H9 (cell line): ENCODE measurements around the gene DOCK10. TPM values are rescaled to one million over a fixed set of nuclear protein-coding genes. Genes with fewer than 3 reads are reported as not detected.

ENCODE experiments used
- DNase-seq: peaks from one replicate; pipeline ENCODE4 v3.0.0-alpha.2; 2017
- H2AFZ ChIP-seq: one replicate; pipeline ENCODE4 v1.6.1; 2013; ENCODE audit warnings: mild to moderate bottlenecking, low read length, control low read depth, moderate library complexity
- H2AK5ac ChIP-seq: 2 replicates; pipeline ENCODE4 v1.6.1; 2013; ENCODE audit warnings: low read length, control low read depth, mixed read lengths; ENCODE audit not compliant: insufficient read length
- H2BK120ac ChIP-seq: one replicate; pipeline ENCODE4 v1.6.1; 2013; ENCODE audit warnings: low read depth, mild to moderate bottlenecking, low read length, control low read depth, inconsistent platforms; ENCODE audit not compliant: poor library complexity, severe bottlenecking
- H2BK12ac ChIP-seq: 2 replicates; pipeline ENCODE4 v1.6.1; 2013; ENCODE audit warnings: low read length, control low read depth, mixed read lengths, low read depth; ENCODE audit not compliant: insufficient read length
- H2BK15ac ChIP-seq: 2 replicates; pipeline ENCODE4 v1.6.1; 2013; ENCODE audit warnings: low read depth, low read length, control low read depth
- H2BK20ac ChIP-seq: one replicate; pipeline ENCODE4 v1.6.1; 2013; ENCODE audit warnings: low read depth, mild to moderate bottlenecking, low read length, control low read depth, inconsistent platforms; ENCODE audit not compliant: poor library complexity, severe bottlenecking
- H2BK5ac ChIP-seq: 2 replicates; pipeline ENCODE4 v1.6.1; 2013; ENCODE audit warnings: low read length, control low read depth, mixed read lengths; ENCODE audit not compliant: insufficient read length
- H3K14ac ChIP-seq: 2 replicates; pipeline ENCODE4 v1.6.1; 2013; ENCODE audit warnings: low read length, control low read depth; ENCODE audit not compliant: insufficient read depth
- H3K18ac ChIP-seq: 2 replicates; pipeline ENCODE4 v1.6.1; 2013; ENCODE audit warnings: low read depth, mild to moderate bottlenecking, mixed read lengths, low read length, control low read depth; ENCODE audit not compliant: insufficient read length
- H3K23ac ChIP-seq: 2 replicates; pipeline ENCODE4 v1.6.1; 2013; ENCODE audit warnings: low read length, control low read depth, mixed read lengths, low read depth; ENCODE audit not compliant: insufficient read length
- H3K23me2 ChIP-seq: 2 replicates; pipeline ENCODE4 v1.6.1; 2013; ENCODE audit warnings: low read depth, mild to moderate bottlenecking, mixed read lengths, low read length, control low read depth; ENCODE audit not compliant: insufficient read length, poor library complexity, severe bottlenecking
- H3K27ac ChIP-seq: 2 replicates; pipeline ENCODE4 v1.5.1; 2013; ENCODE audit warnings: low read length, control low read depth, mixed read lengths, low read depth; ENCODE audit not compliant: insufficient read length
- H3K27me3 ChIP-seq: 2 replicates; pipeline ENCODE4 v1.6.1; 2013; ENCODE audit warnings: low read length, control low read depth, inconsistent platforms; ENCODE audit not compliant: insufficient read depth
- H3K4ac ChIP-seq: 2 replicates; pipeline ENCODE4 v1.6.1; 2013; ENCODE audit warnings: low read depth, mild to moderate bottlenecking, control low read depth, inconsistent platforms, low read length, moderate library complexity
- H3K4me1 ChIP-seq: 2 replicates; pipeline ENCODE4 v1.6.1; 2013; ENCODE audit warnings: low read length, control low read depth, inconsistent platforms; ENCODE audit not compliant: insufficient read depth
- H3K4me2 ChIP-seq: 2 replicates; pipeline ENCODE4 v1.6.1; 2013; ENCODE audit warnings: low read length, control low read depth, mixed read lengths; ENCODE audit not compliant: insufficient read length, insufficient read depth
- H3K56ac ChIP-seq: 2 replicates; pipeline ENCODE4 v1.6.1; 2013; ENCODE audit warnings: low read depth, mild to moderate bottlenecking, mixed read lengths, low read length, control low read depth; ENCODE audit not compliant: insufficient read length
- H3K79me1 ChIP-seq: 2 replicates; pipeline ENCODE4 v1.6.1; 2013; ENCODE audit warnings: low read depth, mild to moderate bottlenecking, moderate library complexity, low read length, control low read depth, inconsistent platforms; ENCODE audit not compliant: insufficient read depth, poor library complexity, severe bottlenecking
- H3K79me2 ChIP-seq: 2 replicates; pipeline ENCODE4 v1.6.1; 2013; ENCODE audit warnings: low read length, control low read depth, inconsistent platforms; ENCODE audit not compliant: insufficient read depth
- H3K9ac ChIP-seq: 2 replicates; pipeline ENCODE4 v1.6.1; 2013; ENCODE audit warnings: low read length, control low read depth, mixed read lengths; ENCODE audit not compliant: insufficient read length; ENCODE audit errors: extremely low read depth
- H3K9me3 ChIP-seq: one replicate; pipeline ENCODE4 v1.6.1; 2013; ENCODE audit warnings: low read depth, low read length, inconsistent platforms; ENCODE audit not compliant: control insufficient read depth
- H3T11ph ChIP-seq: one replicate; pipeline ENCODE4 v1.6.1; 2013; ENCODE audit warnings: mild to moderate bottlenecking, low read length, control low read depth, inconsistent platforms
- H4K20me1 ChIP-seq: one replicate; pipeline ENCODE4 v1.6.1; 2013; ENCODE audit not compliant: control insufficient read depth, insufficient read length, insufficient read depth
- H4K5ac ChIP-seq: 2 replicates; pipeline ENCODE4 v1.6.1; 2013; ENCODE audit warnings: low read depth, mild to moderate bottlenecking, mixed read lengths, low read length, control low read depth; ENCODE audit not compliant: insufficient read length
- H4K8ac ChIP-seq: replicated peaks from 2 replicates; pipeline ENCODE4 v1.6.1; 2013; ENCODE audit warnings: low read length, control low read depth, mixed read lengths, low read depth; ENCODE audit not compliant: insufficient read length
- H4K91ac ChIP-seq: 2 replicates; pipeline ENCODE4 v1.6.1; 2013; ENCODE audit warnings: low read depth, mild to moderate bottlenecking, moderate library complexity, mixed read lengths, low read length, control low read depth; ENCODE audit not compliant: insufficient read length
- H3K27ac Mint-ChIP-seq, 3 experiments: 2 replicates in 2 of 3; 3 replicates in 1 of 3; pipeline ENCODE4 v1.8.0; 2020 to 2021; ENCODE audit warnings: mixed read lengths in 3 of 3, mild to moderate bottlenecking in 1 of 3, moderate library complexity in 1 of 3
- H3K27me3 Mint-ChIP-seq: 2 replicates; pipeline ENCODE4 v1.8.0; 2021; ENCODE audit warnings: low read depth, mild to moderate bottlenecking, moderate library complexity, mixed read lengths
- H3K36me3 Mint-ChIP-seq, 3 experiments: 2 replicates in 2 of 3; 3 replicates in 1 of 3; pipeline ENCODE4 v1.8.0; 2020 to 2021; ENCODE audit warnings: low read depth in 3 of 3, mixed read lengths in 3 of 3; ENCODE audit not compliant: insufficient read depth in 1 of 3
- H3K4me1 Mint-ChIP-seq, 2 experiments: 2 replicates each; pipeline ENCODE4 v1.8.0; 2020; ENCODE audit warnings: mixed read lengths in 2 of 2
- H3K4me3 Mint-ChIP-seq, 2 experiments: 2 replicates in 1 of 2; 3 replicates in 1 of 2; pipeline ENCODE4 v1.8.0; 2020 to 2021; ENCODE audit warnings: mild to moderate bottlenecking in 2 of 2, mixed read lengths in 2 of 2, moderate library complexity in 1 of 2
- H3K9me3 Mint-ChIP-seq, 2 experiments: 2 replicates in 1 of 2; 3 replicates in 1 of 2; pipeline ENCODE4 v1.8.0; 2020; ENCODE audit warnings: mild to moderate bottlenecking in 2 of 2, mixed read lengths in 2 of 2, moderate library complexity in 1 of 2
- WGBS: extraction: QIAGEN DNeasy Blood & Tissue Kit; methylation state at CpG from one replicate; pipeline ENCODE4 v1.1.7; 2013; ENCODE audit warnings: missing lambda C conversion rate, low lambda C conversion rate, mixed read lengths; ENCODE audit not compliant: insufficient read length; ENCODE audit errors: extremely low coverage; 5-methylcytosine and 5-hydroxymethylcytosine counted together
- total RNA-seq: library from RNA; stranded (reverse); gene quantifications from 2 replicates; pipeline ENCODE4 v1.2.1, GENCODE V29; 2021
- TF ChIP-seq, protein P1 (sequence below): fragments of 200-600 bp; sonication (generic); conservative IDR thresholded peaks from 3 replicates; pipeline ENCODE4 v1.8.0; 2021; ENCODE audit warnings: antibody characterized with exemption, mild to moderate bottlenecking

The DOCK10 gene
- total RNA-seq, 1 experiment from 2014 or later = 0.79 TPM

DNA sequence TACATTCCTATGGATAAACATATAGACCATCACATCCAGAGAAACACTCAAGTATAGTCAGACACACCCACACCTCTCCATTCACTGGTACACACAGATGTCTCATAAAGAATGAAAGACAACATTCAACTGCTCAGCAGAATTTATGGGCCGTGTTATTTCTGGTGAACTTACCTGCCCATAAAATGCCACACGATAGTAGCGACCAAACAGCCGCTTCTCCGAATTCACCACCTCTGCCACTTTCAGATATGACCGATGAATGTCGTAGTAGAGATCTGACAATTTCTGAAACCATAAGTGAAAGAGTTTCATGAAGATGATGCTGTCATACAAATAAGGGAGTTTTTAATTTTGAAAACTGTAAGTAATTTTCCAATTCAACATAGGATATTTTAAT lies 255.4 kb downstream of the DOCK10 start:
- Histone ChIP-seq H3K79me1 (no peaks in the 10 kb centered on the region), H3T11ph (no peak overlapping the region), H3K4me2 (no peak overlapping the region), H3K27me3 (no peaks in the 10 kb centered on the region), H2BK5ac (no peak overlapping the region), H4K91ac (no peak overlapping the region), H2BK12ac (no peak overlapping the region), H3K79me2 (no peaks in the 10 kb centered on the region), H2AK5ac (no peak overlapping the region), H3K9ac (no peak overlapping the region), H2BK15ac (no peak overlapping the region), H4K20me1 (no peaks in the 10 kb centered on the region), H2AFZ (no peak overlapping the region), H3K4ac (no peak overlapping the region), H3K14ac (no peak overlapping the region), H3K4me1 (no peaks in the 10 kb centered on the region), H2BK120ac (no peak overlapping the region), H2BK20ac (no peak overlapping the region), H3K23me2 (no peaks in the 10 kb centered on the region), H3K23ac (no peak overlapping the region), H4K8ac (no peak overlapping the region), H4K5ac (no peak overlapping the region), H3K56ac (no peak overlapping the region), H3K27ac (no peak overlapping the region), H3K9me3 (no peaks in the 10 kb centered on the region), H3K18ac (no peak overlapping the region)
- DNase-seq = no peak
- no peaks in the 10 kb centered on the region for H3K27me3 Mint-ChIP-seq
- no peaks in the 10 kb centered on the region for H3K9me3 Mint-ChIP-seq
- H3K4me1 Mint-ChIP-seq = no peaks in the 10 kb centered on the region
- H3K36me3 Mint-ChIP-seq = no peaks in the 10 kb centered on the region; a peak in 1 of 7 replicates
- no peak overlapping the region for H3K27ac Mint-ChIP-seq
- H3K4me3 Mint-ChIP-seq = no peak overlapping the region
- TF ChIP-seq, protein P1, sequence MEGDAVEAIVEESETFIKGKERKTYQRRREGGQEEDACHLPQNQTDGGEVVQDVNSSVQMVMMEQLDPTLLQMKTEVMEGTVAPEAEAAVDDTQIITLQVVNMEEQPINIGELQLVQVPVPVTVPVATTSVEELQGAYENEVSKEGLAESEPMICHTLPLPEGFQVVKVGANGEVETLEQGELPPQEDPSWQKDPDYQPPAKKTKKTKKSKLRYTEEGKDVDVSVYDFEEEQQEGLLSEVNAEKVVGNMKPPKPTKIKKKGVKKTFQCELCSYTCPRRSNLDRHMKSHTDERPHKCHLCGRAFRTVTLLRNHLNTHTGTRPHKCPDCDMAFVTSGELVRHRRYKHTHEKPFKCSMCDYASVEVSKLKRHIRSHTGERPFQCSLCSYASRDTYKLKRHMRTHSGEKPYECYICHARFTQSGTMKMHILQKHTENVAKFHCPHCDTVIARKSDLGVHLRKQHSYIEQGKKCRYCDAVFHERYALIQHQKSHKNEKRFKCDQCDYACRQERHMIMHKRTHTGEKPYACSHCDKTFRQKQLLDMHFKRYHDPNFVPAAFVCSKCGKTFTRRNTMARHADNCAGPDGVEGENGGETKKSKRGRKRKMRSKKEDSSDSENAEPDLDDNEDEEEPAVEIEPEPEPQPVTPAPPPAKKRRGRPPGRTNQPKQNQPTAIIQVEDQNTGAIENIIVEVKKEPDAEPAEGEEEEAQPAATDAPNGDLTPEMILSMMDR = no peak
- no CpG with 5 or more reads among the region's 7 CpGs for WGBS
